Heart right ventricle (tissue), 16 donors: ENCODE results near the gene WWP2. TPM values are rescaled to one million over a fixed set of nuclear protein-coding genes. Genes with fewer than 3 reads are reported as not detected.

Experiments
- ATAC-seq, 8 donors: fragments of 200-7000 bp; cut with Tn5 transposase; one replicate each; pipeline ENCODE4 v1.9.1; 2020; ENCODE audit warnings: mild to moderate bottlenecking in 8 of 8, moderate library complexity in 8 of 8, moderate number of reproducible peaks in 1 of 8
- DNase-seq, 2 donors: peaks; one replicate each; pipeline ENCODE4 v3.0.0-alpha.2; 2020
- H3K27ac ChIP-seq, 10 donors: fragments of 200-600 bp; sonication (generic) in 2 of 10; one replicate each; pipeline versions ENCODE4 v1.5.0 to v1.8.0; 2020 to 2022; ENCODE audit warnings: mild to moderate bottlenecking in 3 of 10
- H3K27me3 ChIP-seq, 7 donors: fragments of 200-600 bp; one replicate each; pipeline ENCODE4 v1.8.0; 2021 to 2022; ENCODE audit warnings: mild to moderate bottlenecking in 2 of 7
- H3K36me3 ChIP-seq, 9 donors: fragments of 200-600 bp; sonication (generic) in 1 of 9; one replicate each; pipeline versions ENCODE4 v1.5.0 to v1.8.0; 2020 to 2022; ENCODE audit warnings: mild to moderate bottlenecking in 2 of 9
- H3K4me1 ChIP-seq, 9 donors: fragments of 200-600 bp; sonication (generic) in 1 of 9; one replicate each; pipeline versions ENCODE4 v1.5.0 to v1.8.0; 2020 to 2022; ENCODE audit warnings: mild to moderate bottlenecking in 4 of 9
- H3K4me3 ChIP-seq, 10 donors: fragments of 200-600 bp; sonication (generic) in 2 of 10; one replicate each; pipeline versions ENCODE4 v1.5.0 to v1.8.0; 2020 to 2022; ENCODE audit warnings: mild to moderate bottlenecking in 7 of 10, moderate library complexity in 2 of 10
- H3K9me3 ChIP-seq, 11 donors: fragments of 200-600 bp in 10 of 11; sonication (generic) in 2 of 11; one replicate each; pipeline versions ENCODE4 v1.5.0 to v1.8.0; 2013 to 2022; ENCODE audit warnings: mild to moderate bottlenecking in 2 of 11, control low read depth in 1 of 11, moderate library complexity in 1 of 11
- WGBS, 2 donors: extraction: QIAGEN DNeasy Blood & Tissue Kit; methylation state at CpG; one replicate each; pipeline ENCODE4 v1.1.7; 2013; ENCODE audit warnings: inconsistent platforms in 1 of 2; 5-methylcytosine and 5-hydroxymethylcytosine counted together
- intact Hi-C, 10 donors: fragments of 100-400 bp; cut with DNase I; formaldehyde crosslinking; loops; one replicate each; pipeline versions ENCODE4 v1.11.1 to v1.14.2; 2022
- polyA plus RNA-seq, 2 donors: library from polyadenylated mRNA; stranded (reverse); fragments of 200-250 nt; gene quantifications; one replicate each; pipeline ENCODE4 v1.2.3, GENCODE V29; 2013
- total RNA-seq, 10 donors: library from RNA; stranded (reverse); fragmentation: NEBNext Ultra II Directional in 3 of 10; extraction: Animal tissue kit (Norgen Biotek cat#: 25700) in 3 of 10; gene quantifications; one replicate each; pipeline versions ENCODE4 v1.2.1 to v1.2.4, GENCODE V29; 2021 to 2023
- TF ChIP-seq, protein P1 (sequence below), 9 donors: fragments of 200-600 bp; sonication (generic) in 2 of 9; IDR thresholded peaks; one replicate each; pipeline versions ENCODE4 v1.5.0 to v1.8.0; 2021 to 2022; ENCODE audit warnings: antibody characterized with exemption in 9 of 9, mild to moderate bottlenecking in 5 of 9, moderate library complexity in 1 of 9
- donor health status: Arrhythmogenic right ventricular cardiomyopathy.
- donor health status: ischemic (EF 13 %, LVEDD 7.1; RV severe dilation, severe dysfunction).
- donor health status: healthy with polysubstance abuse.
- donor health status: DM: no; HTN: yes; CAD: no.
- donor health status: DM: no; HTN: no; CAD: no.
- donor health status: ischemic (EF 25% LVEDD 6.9; RV normal size, moderate dysfunction).
- donor health status: ischemic (EF 25% LVEDD 5.7; RV mildly dilated, moderate dysfunction).
- donor health status: healthy.
- donor health status: DM: yes; HTN: yes; CAD: no.
- donor health status: Ischemic cardiomyopathy.
- donor health status: ischemic (EF 35%, LVEDD 5.7; RV mildly dilated, moderate dysfunction).
- donor health status: nonischemic (EF 11% LVEDD 7.7; RV severe dilation, severe dysfunction).
- donor health status: DM: yes; HTN: yes; CAD: no.
- donor health status: PGD.
- donor health status: ischemic (EF 29% LVEDD 5.4; RV normal size, mild dysfunction).
- donor health status: nonischemic (EF 23%, LVEDD 6.1; RV moderate dilation, normal function).

Gene WWP2
- total and polyA plus RNA-seq, 12 donors: 9.0 to 31.1 (median 20.7) TPM

DNA sequence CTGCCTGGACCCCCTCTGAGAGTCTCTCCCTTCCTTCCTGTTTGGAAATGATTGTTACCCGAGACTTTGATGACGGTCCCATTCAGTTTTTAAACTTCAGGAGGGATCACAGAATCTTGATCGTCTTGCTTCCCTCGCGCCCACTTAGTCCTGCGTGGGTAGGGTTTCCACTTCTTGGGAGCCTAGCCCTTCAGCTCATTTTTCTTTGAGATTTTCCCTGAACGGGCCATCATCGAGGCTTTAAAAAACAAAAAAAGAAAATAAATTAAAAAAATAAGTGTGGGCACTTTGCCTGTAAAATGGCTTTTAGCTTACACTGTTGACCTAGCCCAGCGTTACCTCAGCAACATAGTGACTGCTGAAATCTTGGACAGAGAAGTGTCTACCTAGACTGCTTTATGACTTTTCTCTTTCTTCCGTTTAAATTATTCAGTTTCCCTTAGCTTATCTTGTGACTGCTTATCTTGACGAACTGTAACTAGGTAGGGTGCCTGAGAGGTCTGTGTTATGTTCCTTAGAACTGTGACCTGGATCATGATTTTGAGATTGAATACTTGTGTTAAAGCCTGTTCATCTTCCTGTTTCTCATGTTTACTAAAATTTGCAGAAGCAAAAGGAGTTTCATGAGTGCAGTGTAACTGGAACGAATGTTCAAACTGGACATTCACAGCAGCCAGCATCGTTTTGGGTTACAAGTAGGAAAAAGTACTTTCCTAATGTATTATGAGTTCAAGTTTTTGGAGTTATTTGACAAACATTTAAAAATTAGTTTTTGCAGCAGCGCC lies 874 bp downstream of the WWP2 start:
- Histone ChIP-seq H3K9me3 (no peaks in the 10 kb centered on the region), H3K36me3 (no peaks in the 10 kb centered on the region), H3K27me3 (no peaks in the 10 kb centered on the region), H3K27ac (peak overlapping the region; percentile 77 to 95 (median 90)), H3K4me3 (peak overlapping the region; percentile 70 to 99 (median 90)), H3K4me1 (peaks cover 0 to 25% (median 16%) of the 10 kb centered on the region in 9 donors)
- intact Hi-C loops: no loop called here
- ATAC-seq (peak; percentile 22 to 51 (median 42)), DNase-seq (no peak)
- WGBS, 2 donors: 9 to 13% methylated on average over 14 of the region's 14 CpGs
- TF ChIP-seq, protein P1, sequence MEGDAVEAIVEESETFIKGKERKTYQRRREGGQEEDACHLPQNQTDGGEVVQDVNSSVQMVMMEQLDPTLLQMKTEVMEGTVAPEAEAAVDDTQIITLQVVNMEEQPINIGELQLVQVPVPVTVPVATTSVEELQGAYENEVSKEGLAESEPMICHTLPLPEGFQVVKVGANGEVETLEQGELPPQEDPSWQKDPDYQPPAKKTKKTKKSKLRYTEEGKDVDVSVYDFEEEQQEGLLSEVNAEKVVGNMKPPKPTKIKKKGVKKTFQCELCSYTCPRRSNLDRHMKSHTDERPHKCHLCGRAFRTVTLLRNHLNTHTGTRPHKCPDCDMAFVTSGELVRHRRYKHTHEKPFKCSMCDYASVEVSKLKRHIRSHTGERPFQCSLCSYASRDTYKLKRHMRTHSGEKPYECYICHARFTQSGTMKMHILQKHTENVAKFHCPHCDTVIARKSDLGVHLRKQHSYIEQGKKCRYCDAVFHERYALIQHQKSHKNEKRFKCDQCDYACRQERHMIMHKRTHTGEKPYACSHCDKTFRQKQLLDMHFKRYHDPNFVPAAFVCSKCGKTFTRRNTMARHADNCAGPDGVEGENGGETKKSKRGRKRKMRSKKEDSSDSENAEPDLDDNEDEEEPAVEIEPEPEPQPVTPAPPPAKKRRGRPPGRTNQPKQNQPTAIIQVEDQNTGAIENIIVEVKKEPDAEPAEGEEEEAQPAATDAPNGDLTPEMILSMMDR (IDR thresholded peaks at IDR 0.05): no peak

DNA sequence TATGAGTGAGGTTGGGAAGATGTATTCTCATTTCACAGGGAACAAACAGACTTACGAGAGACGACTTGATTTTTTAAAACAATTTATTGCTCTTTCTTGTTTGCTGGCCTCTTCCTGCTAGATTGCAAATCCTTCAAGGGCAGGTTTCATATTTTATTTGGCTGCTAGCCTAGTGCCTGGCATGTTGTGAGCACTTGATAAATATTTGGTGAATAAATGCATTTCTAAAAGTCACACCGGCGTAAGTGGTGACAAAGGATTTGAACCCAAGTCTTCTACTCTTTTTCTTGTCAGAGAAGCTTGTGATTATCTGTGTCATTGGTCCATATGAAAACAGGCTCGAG lies 1.4 kb downstream of the WWP2 start:
- H3K27ac ChIP-seq: peak overlapping the region in 5 of 10 donors; percentile 86 to 95 (median 92)
- WGBS, 2 donors: 68 to 88% methylated on average over 5 of the region's 5 CpGs
- peaks cover 0 to 25% (median 16%) of the 10 kb centered on the region in 9 donors for H3K4me1 ChIP-seq
- peak overlapping the region in 5 of 10 donors; percentile 82 to 97 (median 92) for H3K4me3 ChIP-seq
- TF ChIP-seq, protein P1 (IDR thresholded peaks at IDR 0.05): no peak
- no peaks in the 10 kb centered on the region for H3K36me3 ChIP-seq
- H3K9me3 ChIP-seq: no peaks in the 10 kb centered on the region
- DNase-seq (no peak), ATAC-seq (no peak)
- intact Hi-C loops: no loop called here
- no peaks in the 10 kb centered on the region for H3K27me3 ChIP-seq

DNA sequence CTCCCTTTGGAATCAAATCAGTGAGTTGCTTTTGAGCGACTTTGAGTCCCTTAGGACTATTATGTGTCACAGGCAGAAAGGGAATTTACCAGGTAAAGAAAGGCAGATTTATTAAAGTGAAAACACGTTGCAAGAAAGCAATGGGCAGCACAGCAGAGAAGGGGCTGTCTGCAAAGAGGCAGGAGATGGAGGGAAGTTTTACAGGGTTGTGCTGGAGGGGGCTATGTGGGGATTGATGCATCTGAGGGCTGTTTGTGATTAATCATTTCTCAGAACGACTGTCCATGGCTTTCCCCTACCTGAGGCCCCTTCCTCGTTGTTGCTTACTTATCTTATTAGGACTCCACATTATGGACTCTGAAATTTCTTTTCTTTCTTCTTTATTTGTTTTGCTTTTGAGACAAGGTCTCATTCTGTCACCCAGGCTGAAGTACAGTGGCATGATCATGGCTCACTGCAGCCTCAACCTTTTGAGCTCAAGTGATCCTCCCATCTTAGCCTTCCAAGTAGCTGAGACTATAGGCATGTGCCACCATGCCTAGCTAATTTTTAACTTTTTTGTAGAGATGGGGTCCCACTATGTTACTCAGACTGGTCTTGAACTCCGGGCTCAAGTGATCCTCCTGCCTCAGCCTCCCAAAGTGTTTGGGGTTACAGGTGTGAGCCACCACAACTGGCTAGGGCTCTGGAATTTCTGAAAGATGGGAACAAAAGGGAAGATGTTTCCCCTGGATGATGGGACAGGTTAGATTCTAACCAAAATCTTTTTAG lies 5.5 kb downstream of the WWP2 start:
- intact Hi-C loops: no loop called here
- TF ChIP-seq, protein P1 (IDR thresholded peaks at IDR 0.05): no peak
- no peak for ATAC-seq

DNA sequence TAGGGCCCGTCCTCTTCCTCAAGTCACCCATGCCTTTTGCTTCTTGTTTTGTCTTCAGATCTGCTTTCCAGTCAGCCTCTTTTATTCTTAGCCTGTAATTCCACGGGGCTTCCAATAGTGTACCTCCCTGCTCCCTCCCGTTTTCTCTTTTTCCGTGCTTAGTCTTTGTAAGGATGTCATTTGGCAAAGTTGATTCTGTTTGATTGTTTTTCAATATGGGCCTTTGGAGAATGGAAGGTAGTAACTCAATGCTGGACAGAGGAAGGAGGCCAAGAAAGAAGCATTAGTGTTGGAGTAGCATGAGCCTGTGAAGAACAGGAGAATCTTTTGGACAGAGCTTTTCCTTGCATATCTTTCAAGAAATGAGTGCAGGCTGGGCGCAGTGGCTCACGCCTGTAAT lies 6.5 kb downstream of the WWP2 start:
- no peak overlapping the region for H3K4me3 ChIP-seq
- intact Hi-C loops: no loop called here
- 67 to 76% methylated on average over 6 of the region's 6 CpGs for WGBS, 2 donors
- ATAC-seq (no peak), DNase-seq (no peak)
- peaks cover 0 to 23% (median 13%) of the 10 kb centered on the region in 9 donors for H3K4me1 ChIP-seq
- no peak overlapping the region for H3K27ac ChIP-seq
- H3K36me3 ChIP-seq: no peaks in the 10 kb centered on the region
- H3K27me3 ChIP-seq: no peaks in the 10 kb centered on the region
- no peaks in the 10 kb centered on the region for H3K9me3 ChIP-seq
- TF ChIP-seq, protein P1 (IDR thresholded peaks at IDR 0.05): no peak

More for the DNA sequence above, 5.5 kb downstream of the WWP2 start:
- DNase-seq: no peak
- Histone ChIP-seq H3K36me3 (no peaks in the 10 kb centered on the region), H3K4me1 (peaks cover 0 to 25% (median 14%) of the 10 kb centered on the region in 9 donors), H3K4me3 (no peak overlapping the region), H3K9me3 (no peaks in the 10 kb centered on the region), H3K27me3 (no peaks in the 10 kb centered on the region), H3K27ac (no peak overlapping the region)
- 91 to 93% methylated on average over 5 of the region's 5 CpGs for WGBS, 2 donors
